Measurements from ENCODE around the gene SURF4. TPM values are rescaled to one million over a fixed set of nuclear protein-coding genes. Genes with fewer than 3 reads are reported as not detected.

The SURF4 gene
- total RNA-seq, 4 donors from 2014 or later: 89.4 to 205 (median 147) TPM

DNA sequence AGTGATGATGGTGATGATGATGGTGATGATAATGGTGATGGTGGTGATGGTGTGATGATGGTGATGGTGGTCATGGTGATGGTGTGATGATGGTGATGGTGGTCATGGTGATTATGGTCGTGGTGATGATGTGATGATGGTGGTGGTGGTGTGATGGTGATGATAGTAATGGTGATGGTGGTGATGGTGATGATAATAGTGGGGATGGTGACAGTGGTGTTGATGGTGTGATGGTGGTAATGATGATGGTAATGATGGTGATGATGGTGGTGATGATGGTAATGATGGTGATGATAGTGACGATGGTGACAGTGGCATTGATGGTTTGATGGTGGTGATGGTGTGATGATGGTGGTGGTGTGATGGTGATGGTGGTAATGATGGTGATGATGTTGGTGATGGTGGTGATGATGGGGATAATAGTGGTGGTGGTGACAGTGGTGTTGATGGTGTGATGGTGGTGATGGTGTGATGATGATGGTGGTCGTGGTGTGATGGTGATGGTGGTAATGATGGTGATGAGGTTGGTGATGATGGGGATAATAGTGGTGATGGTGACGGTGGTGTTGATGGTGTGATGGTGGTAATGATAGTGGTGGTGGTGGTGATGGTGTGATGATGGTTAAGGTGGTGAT, 6.8 kb upstream of the SURF4 start:
- no peaks in the 10 kb centered on the region for H3K4me1 ChIP-seq
- H3K4me3 ChIP-seq: no peak overlapping the region
- in situ Hi-C loops (cut with MboI; ENCODE audit: low pct_ligation_motif_present in 1 of 4, low pct_unique_long_range_greater_than_20kb in 1 of 4, low sequenced_read_pairs in 3 of 4) (no loop called here), intact Hi-C loops (cut with DNase I; ENCODE audit: low total_unique reads) (no loop called here)
- H3K27me3 ChIP-seq: no peaks in the 10 kb centered on the region
- WGBS, 2 donors (ENCODE audit: low coverage in 1 of 2): 89 to 91% methylated on average over 4 of the region's 4 CpGs
- no peak overlapping the region for H3K27ac ChIP-seq
- H3K36me3 ChIP-seq: no peaks in the 10 kb centered on the region
- no peaks in the 10 kb centered on the region for H3K9me3 ChIP-seq
- TF ChIP-seq POLR2A (IDR thresholded peaks at IDR 0.05): no peak
- TF ChIP-seq, protein P1, sequence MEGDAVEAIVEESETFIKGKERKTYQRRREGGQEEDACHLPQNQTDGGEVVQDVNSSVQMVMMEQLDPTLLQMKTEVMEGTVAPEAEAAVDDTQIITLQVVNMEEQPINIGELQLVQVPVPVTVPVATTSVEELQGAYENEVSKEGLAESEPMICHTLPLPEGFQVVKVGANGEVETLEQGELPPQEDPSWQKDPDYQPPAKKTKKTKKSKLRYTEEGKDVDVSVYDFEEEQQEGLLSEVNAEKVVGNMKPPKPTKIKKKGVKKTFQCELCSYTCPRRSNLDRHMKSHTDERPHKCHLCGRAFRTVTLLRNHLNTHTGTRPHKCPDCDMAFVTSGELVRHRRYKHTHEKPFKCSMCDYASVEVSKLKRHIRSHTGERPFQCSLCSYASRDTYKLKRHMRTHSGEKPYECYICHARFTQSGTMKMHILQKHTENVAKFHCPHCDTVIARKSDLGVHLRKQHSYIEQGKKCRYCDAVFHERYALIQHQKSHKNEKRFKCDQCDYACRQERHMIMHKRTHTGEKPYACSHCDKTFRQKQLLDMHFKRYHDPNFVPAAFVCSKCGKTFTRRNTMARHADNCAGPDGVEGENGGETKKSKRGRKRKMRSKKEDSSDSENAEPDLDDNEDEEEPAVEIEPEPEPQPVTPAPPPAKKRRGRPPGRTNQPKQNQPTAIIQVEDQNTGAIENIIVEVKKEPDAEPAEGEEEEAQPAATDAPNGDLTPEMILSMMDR (IDR thresholded peaks at IDR 0.05): no peak
- TF ChIP-seq EP300 (IDR thresholded peaks at IDR 0.05; ENCODE audit: low read depth): no peak
- no peak for TF ChIP-seq POLR2AphosphoS5 (IDR thresholded peaks at IDR 0.05)
- DNase-seq: no peak

GRCh38 chr9:133380734-133381133, 4.9 kb upstream of the SURF4 start:
- no peak for DNase-seq
- in situ Hi-C loops (cut with MboI; ENCODE audit: low pct_ligation_motif_present in 1 of 4, low pct_unique_long_range_greater_than_20kb in 1 of 4, low sequenced_read_pairs in 3 of 4): no loop called here
- H3K9me3 ChIP-seq: no peaks in the 10 kb centered on the region
- WGBS, 2 donors (ENCODE audit: low coverage in 1 of 2): 67 to 85% methylated on average over 4 of the region's 4 CpGs
- intact Hi-C loops (cut with DNase I; ENCODE audit: low total_unique reads): no loop called here
- H3K36me3 ChIP-seq: no peaks in the 10 kb centered on the region
- peaks cover 3 to 8% (median 4%) of the 10 kb centered on the region in 4 donors for H3K4me1 ChIP-seq
- no peak for TF ChIP-seq EP300 (IDR thresholded peaks at IDR 0.05; ENCODE audit: low read depth)
- no peak for TF ChIP-seq POLR2A (IDR thresholded peaks at IDR 0.05)
- no peak for TF ChIP-seq POLR2AphosphoS5 (IDR thresholded peaks at IDR 0.05)
- TF ChIP-seq, protein P1 (IDR thresholded peaks at IDR 0.05): no peak
- no peak overlapping the region for H3K4me3 ChIP-seq
- H3K27ac ChIP-seq: no peak overlapping the region
- no peaks in the 10 kb centered on the region for H3K27me3 ChIP-seq

DNA sequence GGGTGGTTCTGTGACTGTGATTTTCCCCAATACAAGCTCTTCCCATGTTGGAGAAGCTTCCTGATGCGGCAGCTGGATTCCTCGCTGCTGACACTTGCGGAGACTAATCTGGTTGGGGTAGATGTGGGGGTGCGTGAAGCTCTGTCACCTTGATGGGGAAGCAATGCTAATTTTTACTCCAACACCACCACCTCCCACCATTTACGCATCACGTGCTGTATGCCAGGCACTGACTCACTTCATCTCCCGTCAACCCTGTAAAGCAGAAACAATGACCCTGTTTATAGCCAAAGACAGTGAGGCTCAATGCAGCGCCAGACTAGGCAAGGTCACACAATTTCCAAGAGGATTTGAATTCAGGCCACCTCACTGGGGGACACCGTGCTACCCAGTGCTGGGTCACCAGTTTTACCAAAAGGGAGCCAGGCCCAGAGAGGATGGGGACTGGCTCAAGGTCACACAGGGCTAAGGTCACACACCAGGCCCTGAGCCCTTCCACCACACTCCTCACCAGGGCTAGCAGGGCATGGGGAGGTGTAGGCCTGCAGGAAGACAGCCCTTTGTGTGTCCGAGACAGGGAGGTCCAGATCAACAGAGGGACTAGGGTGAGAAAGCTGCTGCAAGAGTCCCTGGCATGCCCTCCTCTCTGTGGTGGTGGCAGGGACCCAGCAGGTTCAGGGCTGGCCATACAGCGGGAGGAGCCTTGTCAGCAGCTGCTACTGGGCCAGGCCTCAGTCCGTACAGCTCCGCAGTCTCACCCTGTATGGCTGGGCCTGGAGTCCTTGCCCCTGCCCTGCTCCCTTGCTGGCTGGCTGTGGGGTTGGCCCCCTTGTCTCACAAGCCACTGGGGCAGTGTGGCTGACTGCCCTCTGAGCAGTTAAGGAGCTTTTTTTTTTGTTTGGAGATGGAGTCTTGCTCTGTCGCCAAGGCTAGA, 3.6 kb upstream of the SURF4 start:
- WGBS, 2 donors (ENCODE audit: low coverage in 1 of 2): 91 to 100% methylated on average over 1 to 14 of the region's 14 CpGs
- in situ Hi-C loops (cut with MboI; ENCODE audit: low pct_ligation_motif_present in 1 of 4, low pct_unique_long_range_greater_than_20kb in 1 of 4, low sequenced_read_pairs in 3 of 4) (no loop called here), intact Hi-C loops (cut with DNase I; ENCODE audit: low total_unique reads) (no loop called here)
- Histone ChIP-seq H3K36me3 (no peaks in the 10 kb centered on the region), H3K27ac (no peak overlapping the region), H3K4me1 (peaks cover 5 to 12% (median 10%) of the 10 kb centered on the region in 4 donors), H3K27me3 (no peaks in the 10 kb centered on the region), H3K4me3 (no peak overlapping the region), H3K9me3 (no peaks in the 10 kb centered on the region)
- no peak for DNase-seq
- TF ChIP-seq POLR2AphosphoS5 (IDR thresholded peaks at IDR 0.05) (no peak), POLR2A (IDR thresholded peaks at IDR 0.05) (no peak)
- TF ChIP-seq, protein P1 (IDR thresholded peaks at IDR 0.05): no peak

DNA sequence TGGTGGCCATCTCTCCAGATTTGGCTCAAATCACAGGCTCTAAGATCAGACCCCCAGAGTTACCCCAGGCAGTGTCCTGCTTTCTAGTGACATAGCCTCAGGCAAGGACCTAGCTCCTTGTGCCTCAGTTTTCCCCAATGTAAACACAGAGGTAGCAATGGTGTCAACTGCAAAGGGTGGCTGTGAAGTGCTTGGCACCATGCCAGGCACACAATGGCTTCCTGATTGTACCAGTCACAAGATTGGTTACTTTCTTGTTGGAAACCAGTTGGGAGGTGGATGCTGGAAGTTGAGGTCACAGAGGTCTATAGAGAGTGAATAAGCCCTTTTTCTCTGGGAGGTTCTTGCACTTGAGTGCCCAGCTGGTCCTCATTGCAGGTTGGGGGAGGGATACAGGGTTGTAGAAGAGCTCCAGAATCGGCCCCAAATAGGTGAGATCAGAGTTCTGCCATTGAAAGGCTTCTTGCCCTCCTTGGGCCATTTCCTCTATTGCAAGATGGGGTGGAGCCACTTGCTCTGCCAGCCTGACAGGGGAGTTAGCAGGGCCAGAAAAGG, 2.6 kb upstream of the SURF4 start:
- H3K27ac ChIP-seq: no peak overlapping the region
- intact Hi-C loops (cut with DNase I; ENCODE audit: low total_unique reads): no loop called here
- no peak overlapping the region for H3K4me3 ChIP-seq
- TF ChIP-seq POLR2AphosphoS5 (IDR thresholded peaks at IDR 0.05) (no peak), EP300 (IDR thresholded peaks at IDR 0.05; ENCODE audit: low read depth) (no peak)
- DNase-seq: no peak
- H3K9me3 ChIP-seq: no peaks in the 10 kb centered on the region
- peaks cover 8 to 20% (median 16%) of the 10 kb centered on the region in 4 donors for H3K4me1 ChIP-seq
- in situ Hi-C loops (cut with MboI; ENCODE audit: low pct_ligation_motif_present in 1 of 4, low pct_unique_long_range_greater_than_20kb in 1 of 4, low sequenced_read_pairs in 3 of 4): no loop called here
- 92% methylated on average over 1 of the region's 1 CpG; no CpG with 5 or more reads in 1 of the 2 donors for WGBS, 2 donors (ENCODE audit: low coverage in 1 of 2)
- H3K27me3 ChIP-seq: no peaks in the 10 kb centered on the region
- H3K36me3 ChIP-seq: no peaks in the 10 kb centered on the region

All from transverse colon (tissue), 4 donors.